HTR-8/SVneo (cell line): ENCODE results near the gene SYNGR2.

ENCODE experiments used
- DNase-seq: peaks from one replicate; pipeline ENCODE4 v3.0.0; 2011; ENCODE audit warnings: low spot score, mixed read lengths; ENCODE audit not compliant: insufficient read length
- FAIRE-seq: peaks from 2 replicates; lab custom pipeline; 2011; peaks lifted over from hg19 to GRCh38; lab: Jason Lieb, UNC

SYNGR2 gene

DNA sequence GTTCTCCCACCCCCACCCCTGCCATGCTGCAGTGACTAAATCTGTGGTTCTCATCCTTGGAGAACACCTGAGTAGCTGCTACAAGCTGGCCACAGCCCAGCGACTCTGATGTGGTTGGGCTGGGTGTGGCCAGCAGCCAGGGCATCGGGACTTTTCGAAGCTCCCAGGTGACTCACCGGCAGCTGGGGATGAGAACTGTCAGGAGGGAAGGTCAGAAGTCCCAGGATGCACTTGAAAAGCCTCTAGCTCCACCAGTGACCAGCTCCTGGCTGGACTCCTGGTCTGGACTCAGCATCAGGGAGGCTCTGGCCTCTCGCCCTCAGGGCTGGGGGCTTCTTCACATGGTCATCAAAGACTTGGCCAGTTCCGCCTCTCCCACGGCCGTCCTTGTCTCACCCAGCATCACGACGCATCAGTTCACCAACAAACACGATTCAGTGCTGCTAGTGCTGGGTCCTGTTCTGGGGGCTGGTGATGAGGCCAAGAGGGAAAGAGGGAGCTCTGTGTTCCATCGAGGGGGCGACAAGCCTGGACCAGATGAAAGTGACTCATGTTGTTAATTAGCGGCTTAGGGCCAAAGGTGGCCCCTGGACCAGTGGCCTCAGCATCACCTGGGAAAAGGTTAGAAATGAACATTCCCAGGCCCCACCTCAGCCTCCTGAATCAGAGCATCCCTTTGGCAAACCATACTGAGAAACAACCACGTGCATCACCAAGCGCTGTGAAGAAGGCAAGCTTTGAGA is 26.1 kb upstream of the SYNGR2 start:
- DNase-seq = peak; percentile 50
- FAIRE-seq = no peak

DNA sequence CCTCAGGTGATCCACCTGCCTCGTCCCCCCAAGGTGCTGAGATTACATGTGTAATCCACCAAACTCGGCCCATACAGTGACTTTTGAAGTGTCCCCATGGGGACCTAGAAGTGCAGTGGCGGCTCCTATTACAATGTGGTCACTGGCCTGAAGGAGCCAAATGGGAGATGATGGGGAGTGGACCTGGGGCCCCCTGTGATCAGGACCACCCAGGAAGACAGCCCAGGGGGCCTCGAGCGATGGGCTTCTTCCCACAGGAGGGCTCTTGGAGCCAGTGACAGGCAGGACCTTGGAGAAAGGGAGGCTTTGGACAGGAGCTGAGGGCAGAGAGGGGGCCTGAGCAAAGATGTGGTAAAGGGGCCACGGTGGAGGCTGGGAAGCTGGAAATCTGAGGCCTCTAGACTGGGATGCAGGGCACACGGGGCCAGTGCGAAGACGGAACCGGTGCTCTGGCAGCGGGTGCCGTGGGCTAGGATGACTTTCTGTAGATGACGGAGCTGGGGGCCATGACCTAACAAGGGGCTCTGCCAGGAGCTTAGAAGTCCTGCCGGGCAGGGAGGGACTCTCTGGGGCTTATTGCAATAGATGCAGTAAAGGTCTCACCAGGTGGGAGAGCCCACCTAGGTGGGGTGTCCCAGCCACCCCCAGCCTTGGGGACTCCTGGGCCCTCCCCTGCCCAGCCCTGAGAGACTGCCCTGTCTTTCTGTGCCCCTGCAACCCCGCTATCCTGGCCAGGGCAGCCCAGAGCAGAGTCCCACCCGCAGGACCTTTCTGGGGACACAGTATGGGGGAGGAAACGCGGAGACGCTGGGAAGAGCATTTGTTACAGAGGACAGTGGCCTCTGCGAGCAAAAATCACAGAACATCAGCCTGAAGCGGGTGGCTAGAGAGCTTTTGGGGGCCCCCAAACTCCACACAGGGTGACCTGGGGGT is 24.9 kb upstream of the SYNGR2 start:
- DNase-seq = no peak
- FAIRE-seq = no peak

DNA sequence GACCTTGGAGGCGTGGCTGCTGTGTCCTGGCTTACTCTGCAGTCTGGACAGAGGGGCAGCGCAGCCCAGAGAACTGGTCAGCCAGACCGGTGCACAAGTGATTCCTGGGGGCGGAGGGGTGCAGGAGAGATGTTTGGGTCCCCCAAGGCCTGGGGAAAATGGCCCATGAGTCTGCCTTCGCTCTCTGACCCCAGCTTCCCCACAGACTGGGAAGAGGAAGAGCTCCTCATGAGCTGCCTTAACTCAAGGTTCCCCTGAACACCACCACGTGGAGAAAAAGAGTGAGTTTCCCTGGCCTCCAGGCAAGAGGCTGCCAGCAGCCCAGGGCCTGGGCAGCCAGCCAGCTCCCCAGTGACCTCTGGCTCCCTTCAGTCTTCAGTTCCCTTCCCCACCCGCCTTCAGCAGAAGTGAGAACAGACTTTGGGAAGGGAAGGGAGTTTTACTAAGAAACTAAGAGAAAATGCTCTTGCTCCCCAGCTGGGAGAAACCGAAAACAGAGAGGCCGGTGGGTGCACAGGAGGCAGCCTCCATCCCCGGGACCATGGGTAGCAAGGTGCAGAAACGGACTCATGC is 24.1 kb upstream of the SYNGR2 start:
- DNase-seq = peak; percentile 77
- no peak for FAIRE-seq

DNA sequence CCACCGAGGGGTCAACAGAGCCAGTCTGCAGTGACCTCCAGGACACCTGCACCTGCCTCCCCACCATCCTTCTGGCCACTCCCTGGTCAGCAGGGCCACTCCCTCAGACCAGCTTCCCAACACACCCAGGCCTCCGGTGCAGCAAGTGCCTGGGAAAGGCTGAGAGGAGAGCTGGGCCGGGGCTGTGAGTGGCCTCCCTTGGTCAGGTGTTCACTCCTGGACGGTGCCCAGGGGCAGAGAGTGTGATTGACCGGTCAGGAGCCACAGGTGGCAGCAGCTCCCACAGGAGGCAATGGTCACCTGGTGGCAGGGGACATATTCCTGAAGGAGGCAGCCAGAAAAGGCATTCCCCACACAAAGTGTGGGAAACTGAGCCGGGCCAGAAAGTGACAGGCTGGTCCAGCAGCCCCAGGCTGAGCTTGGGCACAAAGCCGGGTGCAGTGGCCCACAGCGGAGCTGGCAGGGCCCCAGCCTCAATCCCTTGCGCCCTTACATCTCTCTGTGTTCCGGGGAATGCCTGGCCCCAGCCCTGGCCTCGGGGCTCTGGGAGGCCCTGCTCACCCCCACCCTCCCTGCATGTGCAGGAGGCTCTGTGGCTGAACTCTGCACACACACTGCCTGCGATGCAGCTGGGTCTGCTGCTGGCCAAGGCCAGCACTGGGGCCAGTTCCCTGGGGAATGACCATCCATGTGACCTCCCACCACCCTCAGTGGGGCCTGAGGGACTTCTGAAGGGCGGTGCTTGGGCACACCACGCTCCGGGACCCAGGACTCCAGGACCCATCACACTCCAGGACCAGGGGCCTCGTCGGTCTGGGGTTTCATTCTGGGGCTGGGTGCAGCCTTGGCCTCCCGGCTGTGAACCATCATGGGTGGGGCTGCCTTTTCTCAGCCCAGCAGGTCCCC is 23.4 kb upstream of the SYNGR2 start:
- no peak for FAIRE-seq
- DNase-seq = no peak

DNA sequence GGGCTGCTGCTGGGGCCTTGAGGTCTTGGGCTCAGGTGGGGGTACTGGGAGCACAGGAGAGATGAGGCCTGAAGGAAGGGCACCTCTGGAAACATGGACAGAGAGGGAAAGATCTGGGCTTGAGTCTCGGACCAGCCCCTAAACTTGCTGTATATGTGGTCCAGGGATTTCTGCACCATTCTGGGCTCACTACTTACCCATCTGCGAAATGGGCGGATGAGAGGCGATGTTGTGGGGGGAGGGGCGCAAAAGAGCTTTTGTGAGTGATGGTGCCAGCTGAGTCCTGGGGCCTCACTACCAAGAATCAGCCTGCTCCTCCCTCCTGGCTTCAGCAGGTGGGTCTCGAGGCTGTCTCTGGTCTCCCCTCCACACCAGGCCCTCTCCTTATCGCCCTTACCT is 21.9 kb upstream of the SYNGR2 start:
- no peak for FAIRE-seq
- no peak for DNase-seq

DNA sequence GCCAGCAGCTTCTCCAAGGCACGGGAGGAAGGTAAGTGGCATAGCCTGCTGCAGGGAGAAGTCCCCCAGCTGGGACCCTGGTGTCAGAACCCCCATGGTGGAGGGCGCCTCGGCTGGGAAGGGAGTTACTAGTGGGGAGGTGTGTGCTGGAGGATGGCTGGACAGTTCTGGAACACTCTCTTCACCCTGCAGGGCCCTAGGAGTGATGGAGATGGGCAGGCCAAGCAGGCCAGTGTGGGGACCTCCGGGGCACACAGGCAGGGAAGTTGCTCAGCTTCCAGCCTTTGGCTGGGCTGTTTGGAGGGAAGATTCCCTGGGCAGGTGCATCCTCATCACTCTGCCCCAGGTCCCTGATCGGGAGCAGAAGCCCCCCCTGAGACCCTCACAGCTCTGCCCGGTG is 21.5 kb upstream of the SYNGR2 start:
- no peak for DNase-seq
- FAIRE-seq = no peak

DNA sequence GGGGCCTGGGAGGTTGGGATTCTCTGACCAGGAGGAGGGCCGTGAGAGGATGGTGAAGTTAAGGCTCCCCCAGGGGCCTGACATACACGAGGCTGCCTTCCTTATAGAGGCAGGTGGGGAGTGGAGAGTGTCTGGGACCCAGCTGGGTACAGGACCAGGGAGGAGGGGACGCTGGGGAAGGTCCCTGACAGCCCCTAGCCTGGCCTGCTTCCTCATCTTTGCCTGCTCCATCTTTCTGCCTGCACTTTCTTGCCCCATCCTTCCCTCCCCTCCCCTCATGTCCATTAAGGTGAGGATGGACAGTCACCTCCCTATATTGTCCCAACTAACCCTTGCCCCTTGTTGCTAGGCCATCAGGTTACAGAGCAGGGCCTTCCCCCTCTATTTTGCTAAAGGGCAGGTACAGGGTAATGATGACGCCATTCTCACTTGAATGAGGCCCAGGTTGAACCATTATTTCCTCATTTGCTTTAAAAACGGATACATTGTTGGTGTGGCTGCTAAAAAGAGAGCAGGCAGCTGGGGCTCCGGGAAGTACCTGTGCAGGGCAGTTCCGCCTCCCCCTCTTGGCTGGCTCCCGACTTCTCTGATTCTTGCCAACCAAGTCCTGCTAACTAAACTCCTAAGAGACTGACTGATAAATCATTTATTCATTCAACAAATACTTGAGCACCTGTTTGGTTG is 20.9 kb upstream of the SYNGR2 start:
- DNase-seq = no peak
- FAIRE-seq = no peak

DNA sequence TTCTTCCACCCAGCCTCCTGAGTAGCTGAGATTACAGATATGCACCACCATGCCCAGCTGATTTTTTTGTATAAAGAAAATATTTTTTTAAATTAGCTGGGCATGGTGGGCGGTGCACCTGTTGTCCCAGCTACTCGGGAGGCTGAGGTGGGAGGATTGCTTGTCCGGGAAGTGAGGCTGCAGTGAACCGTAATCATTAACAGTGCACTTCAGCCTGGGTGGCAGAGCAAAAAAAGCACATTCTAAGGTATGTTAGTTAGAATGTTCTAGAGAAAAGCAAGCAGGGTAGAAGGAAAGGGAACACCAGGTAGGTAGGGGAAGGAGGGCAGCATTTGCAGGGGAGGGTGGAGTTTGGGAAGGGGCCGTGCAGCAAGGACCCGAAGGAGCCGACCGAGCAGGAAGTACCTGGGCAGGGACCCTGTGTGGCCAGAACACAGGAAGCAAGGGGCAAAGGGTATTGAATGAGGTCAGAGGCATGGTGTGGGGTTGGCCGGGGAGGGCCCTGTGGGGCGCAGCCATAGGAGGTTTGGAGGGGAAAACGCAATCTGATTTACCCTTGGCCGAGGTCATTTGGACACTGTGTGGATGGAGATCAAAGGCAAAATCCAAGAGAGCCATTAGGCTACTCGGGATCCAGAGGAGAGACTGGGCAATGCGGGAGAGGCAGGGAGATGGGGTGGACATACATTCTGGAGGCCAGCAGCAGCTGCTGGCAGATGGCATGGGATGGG is 19.9 kb upstream of the SYNGR2 start:
- FAIRE-seq (no peak), DNase-seq (no peak)

DNA sequence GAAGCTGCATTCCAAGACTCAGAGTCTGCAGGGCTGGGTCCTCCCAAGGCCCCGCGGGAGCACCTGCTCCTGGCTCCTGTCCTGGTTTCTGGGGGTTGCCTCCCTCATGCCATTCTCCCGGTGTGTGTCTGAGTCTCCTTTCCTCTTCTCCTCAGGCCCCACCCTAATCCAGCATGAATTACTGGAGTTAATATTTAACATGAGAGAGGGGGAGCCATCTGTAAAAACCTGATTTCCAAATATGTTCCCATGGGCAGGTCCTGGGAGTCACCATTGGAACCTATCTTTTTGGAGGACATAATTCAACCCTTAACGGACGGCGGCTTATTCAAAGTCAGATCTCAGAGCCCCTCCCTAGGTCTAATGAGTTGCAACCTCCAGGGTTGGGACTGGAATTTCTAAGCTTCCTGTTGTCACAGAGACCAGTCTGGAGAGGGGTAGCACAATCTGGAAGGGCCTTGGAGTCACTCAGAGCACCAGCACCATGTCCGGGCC is 16.8 kb upstream of the SYNGR2 start:
- FAIRE-seq (no peak), DNase-seq (no peak)

DNA sequence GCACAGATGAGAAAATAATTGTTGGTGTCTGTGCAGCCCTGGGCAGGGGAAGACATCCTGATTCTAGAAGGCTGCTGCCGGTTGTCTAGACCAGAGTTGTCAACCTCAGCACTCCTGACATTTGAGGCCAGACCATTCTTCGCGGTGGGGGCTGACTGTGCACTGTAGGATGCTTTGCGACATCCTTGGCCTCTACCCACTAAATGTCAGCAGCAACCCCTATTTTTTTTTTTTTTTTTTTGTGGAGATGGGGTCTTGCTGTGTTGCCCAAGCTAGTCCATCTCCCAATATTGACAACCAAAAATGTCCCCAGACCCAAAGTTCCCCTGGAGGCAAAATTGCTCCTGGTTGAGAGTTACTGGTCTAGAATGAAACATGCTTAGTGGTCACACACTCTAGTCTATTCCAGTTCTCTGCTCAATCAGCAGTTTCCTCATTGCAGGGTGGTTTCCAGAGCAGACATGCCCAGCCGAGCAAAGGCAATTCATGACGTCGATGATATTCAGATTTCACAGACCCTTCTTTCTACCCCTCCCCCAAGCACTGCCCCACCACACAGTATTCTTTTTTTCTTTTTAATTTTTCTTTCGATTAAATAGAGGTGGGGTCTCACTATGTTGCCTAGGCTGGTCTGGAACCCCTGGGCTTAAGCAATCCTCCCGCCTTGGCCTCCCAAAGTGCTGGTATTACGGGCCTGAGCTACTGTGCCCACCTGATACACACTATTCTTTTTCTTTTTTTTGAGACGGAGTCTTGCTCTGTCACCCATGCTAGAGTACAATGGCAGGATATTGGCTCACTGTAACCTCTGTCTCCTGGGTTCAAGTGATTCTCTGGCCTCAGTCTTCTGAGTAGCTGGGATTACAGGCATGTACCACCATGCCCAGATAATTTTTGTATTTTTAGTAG is 13.2 kb upstream of the SYNGR2 start:
- no peak for FAIRE-seq
- DNase-seq = no peak

DNA sequence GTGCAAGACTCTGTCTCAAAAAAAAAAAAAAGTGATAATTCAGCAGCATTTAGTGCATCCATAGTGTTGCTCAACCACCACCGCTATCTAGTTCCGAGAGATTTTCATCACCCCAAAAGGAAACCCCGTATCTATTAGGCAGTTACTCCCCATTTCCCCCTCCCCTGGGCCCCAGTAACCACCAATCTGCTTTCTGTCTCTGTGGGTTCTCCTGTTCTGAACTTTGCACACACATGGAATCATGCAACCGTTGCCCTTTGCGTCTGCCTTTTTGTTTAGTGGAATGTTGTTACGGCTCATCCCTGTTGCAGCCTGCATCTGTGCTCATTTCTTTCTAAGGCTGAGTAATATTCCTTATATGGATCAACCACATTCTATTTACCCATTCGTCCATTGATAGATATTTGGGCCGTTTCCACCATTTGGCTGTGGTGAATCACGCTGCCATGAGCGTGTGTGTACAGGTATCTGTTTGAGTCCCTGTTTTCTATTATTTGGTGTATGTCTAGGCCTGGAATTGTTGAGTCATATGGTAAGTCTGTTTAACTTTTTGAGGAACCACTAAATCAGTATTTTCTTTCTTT is 8.7 kb upstream of the SYNGR2 start:
- DNase-seq (no peak), FAIRE-seq (no peak)

DNA sequence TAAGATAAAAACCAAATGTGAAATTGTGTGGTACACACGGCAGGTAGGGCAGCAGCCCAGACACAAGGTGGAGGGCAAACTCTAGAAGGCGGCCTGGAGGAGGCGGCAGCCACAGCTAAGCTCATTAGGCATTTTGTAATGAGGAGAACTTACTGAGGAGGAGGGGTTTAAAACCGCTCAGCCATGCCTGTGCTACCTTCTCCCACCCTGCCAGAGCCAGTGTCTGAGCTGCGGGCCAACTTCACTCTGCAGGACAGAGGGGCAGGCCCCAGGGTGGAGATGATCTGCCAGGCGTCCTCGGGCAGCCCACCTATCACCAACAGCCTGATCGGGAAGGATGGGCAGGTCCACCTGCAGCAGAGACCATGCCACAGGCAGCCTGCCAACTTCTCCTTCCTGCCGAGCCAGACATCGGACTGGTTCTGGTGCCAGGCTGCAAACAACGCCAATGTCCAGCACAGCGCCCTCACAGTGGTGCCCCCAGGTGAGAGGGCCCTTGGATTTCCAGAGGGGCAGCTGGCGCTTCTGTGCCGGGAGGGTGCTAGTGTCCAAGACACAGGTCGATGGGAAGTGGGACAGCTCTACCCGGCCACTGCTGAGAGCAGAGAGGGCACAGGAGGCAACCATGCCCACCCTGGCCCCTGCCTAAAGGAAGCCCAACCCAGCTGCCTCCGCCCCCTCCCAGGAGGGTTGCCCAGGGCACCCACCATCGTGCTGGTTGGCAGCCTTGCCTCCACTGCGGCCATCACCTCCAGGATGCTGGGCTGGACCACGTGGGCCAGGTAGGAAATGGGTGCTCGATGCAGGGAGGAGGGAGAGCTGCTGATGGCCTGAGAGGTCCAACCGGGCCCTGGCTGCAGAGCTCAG is 4.3 kb upstream of the SYNGR2 start:
- DNase-seq (no peak), FAIRE-seq (no peak)

DNA sequence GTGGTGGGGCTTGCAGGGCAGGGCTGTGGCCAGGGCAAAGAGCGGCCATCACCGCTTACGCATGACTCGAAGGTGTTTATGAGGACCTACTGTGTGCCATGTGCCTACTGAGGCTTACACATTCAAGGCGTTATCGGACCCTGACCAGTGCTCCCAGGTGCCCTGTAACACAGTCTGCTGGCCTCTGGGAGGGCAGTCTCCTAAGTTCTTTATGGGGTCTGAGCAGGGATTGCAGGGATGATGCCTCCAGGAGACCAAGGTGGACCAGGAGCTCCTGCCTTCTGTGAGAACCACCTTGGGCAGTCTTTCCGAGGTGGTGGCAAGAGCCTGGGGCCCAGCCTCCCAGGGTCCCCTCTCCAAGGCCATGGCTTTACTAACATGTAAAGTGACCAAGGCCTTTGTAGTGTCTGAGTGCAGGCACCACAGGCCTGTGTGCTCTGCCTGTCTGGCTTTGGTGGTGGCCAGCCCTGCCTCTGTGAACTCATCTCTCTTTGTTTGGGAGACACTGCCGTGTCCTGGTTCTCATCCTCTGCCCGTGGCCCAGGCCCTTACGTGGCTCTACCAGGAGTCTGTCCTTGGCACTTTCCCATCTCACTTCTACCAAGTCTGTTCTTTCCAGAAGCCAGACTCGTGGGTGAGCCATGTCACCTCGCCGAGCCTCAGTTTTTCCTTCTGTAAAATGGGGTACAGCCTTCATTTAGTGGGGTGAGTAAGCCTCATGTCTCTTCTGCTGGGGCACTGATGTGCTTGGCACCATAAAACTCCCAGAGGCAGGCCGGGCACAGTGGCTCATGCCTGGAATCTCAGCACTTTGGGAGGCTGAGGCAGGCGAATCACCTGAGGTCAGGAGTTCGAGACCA is 3.4 kb upstream of the SYNGR2 start:
- DNase-seq (no peak), FAIRE-seq (no peak)

DNA sequence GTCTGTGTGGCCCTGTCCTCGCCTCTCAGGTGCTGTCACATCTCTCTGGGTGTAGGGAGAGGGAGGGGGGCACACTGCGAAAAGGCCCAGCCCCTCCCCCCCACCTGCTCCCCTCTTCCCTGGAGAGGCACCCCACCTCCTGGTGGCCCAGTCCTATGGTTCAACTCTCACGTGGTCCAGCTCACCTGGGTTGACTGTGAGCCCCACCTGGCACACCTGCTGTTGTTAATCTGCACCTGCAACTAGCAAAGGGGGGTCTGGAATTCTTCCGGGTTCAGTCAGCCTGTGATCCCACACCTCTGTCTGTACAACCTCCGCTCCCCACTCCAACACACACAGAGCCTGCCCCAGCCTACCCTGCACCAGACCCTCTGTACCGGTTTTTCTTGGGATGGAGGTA is 2.0 kb upstream of the SYNGR2 start:
- DNase-seq (no peak), FAIRE-seq (peak; percentile 59)

DNA sequence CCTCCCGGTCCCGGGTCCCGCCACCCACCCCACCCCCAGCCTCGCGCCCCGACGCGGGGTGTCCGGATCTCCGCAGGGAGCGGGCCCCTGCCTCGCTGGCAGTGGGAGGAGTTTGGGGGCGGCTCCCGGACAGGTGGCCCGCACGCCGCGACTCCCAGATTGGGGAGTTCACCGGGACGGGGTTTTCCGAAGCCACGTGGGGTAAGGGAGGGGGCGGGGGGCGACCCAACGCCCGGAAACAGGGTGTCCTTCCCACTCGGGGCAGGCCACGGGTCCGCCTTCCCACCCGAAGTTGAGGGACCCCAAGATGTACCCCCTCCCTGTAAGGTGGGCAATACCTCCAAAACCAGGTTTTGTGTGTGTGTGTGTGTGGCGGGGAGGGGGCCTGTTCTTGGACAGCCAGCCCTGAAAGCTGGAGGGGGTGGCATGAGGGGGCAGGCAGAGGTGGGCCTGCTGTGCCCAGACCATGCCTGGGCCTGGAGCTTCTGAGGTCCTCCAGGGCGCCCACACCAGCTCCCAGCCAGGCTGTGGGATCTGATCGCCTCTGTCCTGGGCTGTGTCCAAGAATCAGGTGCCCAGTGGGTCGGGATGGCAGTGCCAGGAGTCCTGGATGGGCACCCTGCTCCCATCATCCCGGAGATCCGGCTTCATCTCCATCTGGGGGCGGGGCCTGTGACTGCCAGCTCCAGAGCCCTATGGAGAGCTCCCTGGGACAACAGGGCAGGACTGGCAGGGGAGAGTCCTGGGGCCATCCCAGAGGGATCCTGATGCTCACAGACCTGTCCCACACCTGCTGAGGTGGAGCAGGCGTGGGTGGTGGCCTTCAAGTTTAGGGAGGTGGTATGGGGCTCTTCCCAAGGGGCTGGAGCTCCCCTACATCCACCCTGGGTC is 767 bp downstream of the SYNGR2 start:
- DNase-seq (peak; percentile 91), FAIRE-seq (peak; percentile 4)
